Activated naive CD8-positive, alpha-beta T cell treated with anti-CD3 and anti-CD28 coated beads, Interleukin-2, amount 50 U/mL, for 16 hours (primary cell): ENCODE data around the gene KIAA1328.
"Not testable (repeated sequence)": the region's sequence is repeated elsewhere in the genome, so short reads cannot be mapped to it uniquely, and the experiment has no call there.

Experiments
- DNase-seq: peaks from one replicate; pipeline ENCODE4 v3.0.0-alpha.2; 2020; ENCODE audit warnings: low read depth, low spot score

KIAA1328 gene

DNA sequence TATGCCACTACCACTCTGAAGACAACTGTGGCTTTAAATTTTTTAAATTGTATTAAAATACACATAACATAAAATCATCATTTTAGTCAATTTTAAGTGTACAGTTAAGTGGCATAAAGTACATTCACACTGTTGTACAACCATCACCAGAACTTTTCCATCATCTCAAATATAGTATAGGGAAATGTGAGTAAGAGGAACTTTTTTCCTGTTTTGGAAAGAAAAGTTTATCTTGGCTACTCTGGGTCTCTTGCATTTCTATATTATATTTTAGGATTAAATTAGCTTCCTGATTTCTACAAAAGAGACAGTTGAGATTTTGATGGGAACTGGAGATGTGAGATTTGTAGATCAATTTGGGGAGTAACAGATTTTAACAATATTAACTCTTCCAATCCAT is 3.4 kb upstream of the KIAA1328 start:
- DNase-seq, result no peak

DNA sequence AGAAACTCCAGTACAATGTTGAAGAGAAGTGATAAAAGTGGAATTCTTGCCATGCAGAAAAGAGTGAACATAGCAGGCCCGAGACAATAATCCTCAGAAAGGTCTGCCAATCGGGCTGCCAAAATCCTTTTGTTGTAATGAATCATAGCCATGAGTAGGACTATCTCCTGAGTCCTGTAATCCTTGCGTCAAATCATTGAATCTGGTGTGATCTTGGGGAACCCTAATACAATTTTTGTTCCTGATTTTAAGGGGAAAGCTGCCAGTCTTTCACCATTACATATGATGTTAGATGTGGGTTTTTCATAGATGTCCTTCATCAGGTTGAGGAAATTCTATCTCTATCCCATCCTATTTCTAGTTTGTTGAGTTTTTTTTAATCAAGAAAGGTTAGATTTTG is 2.4 kb upstream of the KIAA1328 start:
- no peak for DNase-seq

DNA sequence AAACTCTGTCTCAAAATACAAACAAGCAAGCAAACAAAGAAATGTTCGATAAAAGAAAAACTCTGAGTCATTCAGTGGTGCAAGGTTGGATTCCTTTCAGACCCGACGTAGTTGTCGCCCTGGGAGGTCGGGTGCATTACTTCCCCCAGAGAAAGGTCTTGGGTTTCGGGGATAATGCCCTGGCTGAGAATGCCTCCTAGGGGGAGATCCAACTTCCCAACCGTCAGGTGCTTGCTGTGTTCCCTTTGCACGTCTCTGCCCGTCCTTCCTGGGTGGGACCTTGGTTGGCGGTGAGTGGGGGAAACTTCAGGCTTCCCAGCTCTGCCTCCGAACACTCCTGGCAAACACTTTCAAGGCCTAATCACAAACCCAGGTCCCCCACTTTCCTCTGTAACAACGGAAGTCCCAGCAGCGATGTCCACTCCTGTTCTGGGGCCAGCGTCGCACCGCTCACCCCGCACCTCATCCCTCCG is 734 bp upstream of the KIAA1328 start:
- no peak for DNase-seq

DNA sequence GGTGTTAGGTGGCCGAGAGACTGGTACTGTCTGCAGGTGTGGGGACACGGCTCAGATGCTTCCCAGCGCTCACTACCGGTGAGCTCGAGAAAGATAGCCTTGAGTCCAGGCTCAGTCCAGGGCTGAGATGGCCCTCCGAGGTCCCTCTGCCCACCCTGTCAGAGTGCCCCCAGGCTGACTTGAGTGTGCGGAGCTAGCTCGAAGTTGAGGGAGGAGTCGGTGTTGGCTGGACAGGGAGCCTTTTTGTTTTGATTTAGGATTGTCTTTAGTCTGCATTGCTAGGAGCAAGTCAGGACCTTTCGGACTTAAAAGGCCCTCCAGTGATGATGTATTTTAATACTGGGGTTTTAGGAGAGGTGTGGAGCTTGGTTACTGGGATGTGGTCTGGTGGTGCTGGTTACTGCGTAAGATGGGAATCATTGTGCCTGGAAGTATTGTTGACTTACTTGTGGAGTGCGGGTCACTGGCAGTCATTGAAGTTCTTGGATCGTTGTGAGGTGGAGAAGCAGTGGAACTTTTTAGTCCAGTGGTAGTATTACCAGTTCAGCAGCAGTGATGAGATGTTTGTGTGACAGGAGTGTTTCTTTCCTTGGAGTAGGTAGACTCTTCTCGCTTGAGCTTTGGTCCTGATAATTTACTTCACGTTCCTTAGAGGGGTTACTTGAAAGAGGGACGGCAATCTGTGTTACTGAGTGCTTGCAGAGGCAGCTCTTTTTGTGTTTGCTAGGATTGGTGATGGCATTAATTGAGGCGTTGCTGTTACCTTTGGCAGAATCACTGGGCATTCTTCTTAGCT is 633 bp downstream of the KIAA1328 start:
- DNase-seq, result no peak

DNA sequence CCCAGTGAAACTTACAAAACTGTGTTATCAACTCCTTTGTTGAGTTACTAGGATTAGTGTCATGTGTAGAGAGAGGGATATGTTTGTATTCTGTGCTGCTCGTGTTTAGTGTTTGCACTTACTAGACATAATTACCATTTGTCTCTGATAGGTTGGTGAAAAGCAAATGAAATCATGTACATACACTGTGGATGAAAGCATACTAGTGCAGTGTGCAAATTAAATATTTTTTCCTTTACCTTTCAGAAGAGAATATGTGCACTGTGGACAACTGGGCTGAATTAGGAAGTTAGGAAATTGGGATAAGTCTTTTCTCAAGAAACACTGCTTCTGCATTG is 1.2 kb downstream of the KIAA1328 start:
- DNase-seq, result no peak

DNA sequence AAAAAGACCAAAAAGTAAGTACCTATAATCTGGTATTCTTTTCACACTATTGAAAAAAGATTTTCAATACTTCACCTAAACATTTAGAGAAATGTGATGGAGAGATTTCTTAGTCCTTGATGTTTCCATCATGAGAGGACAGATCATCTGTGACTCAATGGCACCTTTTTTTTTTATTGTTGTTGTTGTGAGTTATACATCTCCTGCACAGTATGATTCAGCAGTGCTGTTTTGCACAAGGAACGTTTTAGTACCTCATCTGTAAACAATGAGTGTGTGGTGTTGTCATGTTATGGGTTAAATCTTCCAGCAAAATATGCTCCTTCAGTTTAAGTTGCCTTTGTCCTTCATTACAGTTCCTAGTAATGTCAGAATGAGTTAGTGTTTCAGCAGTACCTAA is 2.2 kb downstream of the KIAA1328 start:
- no peak for DNase-seq

DNA sequence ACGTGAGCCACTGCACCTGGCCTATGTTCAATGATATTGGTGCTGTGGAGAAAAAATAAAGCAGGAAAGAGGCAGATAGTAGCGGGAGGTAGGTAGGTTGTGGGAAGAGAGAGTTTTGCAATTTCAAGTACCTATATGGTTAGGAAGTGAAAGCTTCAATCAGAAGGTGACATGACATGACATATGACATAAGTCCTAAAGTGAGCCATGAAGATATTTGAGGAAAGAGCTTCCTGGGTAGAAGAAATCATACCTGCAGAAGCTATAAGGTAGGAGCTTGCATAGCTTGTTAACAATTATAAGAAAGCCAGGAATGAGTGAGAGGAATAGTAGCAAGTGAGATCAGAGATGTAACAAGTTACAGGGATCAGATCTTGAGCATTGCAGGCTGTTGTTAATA is 4.2 kb downstream of the KIAA1328 start:
- DNase-seq, result no peak

DNA sequence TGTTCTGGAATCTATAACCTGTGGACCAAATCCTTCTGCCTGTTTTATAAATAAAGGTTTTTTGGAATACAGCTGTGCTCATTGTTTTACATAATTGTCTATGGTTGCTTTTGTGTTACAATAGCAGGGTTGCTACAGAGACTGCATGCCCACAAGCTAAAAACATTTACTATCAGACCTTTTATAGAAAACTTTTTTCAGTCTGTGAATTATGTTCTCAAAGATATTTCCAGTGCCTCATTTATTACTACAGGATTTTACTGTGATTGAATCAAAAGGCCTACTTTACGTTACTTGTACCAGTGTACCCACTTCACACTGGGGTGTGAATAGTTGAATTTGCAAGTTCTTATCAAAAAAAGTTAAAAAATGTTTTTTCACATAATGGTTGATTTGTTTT is 7.0 kb downstream of the KIAA1328 start:
- no peak for DNase-seq

DNA sequence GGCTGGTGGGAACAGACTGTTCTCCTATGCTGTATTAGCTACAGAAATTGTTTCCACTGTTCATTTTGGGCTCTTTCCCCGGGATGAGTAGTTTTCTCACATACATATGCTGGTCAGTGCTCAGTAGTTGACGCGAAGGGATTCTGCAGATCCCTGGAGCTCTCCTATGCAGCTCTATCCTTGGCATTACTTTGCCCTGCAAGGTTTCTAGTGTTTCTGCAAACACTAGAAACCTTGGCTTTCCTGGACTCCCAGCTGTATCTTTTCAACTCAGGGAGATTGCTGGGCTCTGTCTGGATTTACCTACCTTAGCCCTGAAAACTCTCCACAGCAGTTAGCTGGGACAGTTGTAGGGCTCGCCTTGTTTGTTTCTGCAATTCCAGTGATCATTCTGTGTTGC is 10.9 kb downstream of the KIAA1328 start:
- DNase-seq, result no peak

DNA sequence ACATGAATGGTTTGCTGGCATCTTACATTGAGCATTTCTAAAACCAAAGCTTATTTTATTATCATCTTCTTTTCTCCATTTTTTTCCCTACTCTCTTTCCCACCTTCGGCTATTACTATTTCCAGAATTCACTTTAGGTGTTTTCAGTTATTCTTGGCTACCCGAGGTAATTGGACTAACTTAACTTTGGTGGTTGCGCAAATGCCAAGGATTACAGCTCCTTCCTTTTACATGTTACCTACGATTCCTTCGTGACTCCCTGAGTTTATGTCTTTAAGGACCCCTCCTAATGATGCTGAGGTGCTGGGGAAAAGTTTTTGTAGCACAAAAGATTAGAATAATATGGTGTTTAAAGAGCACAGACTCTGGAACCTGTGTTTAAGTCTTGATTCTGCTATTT is 14.3 kb downstream of the KIAA1328 start:
- no peak for DNase-seq

DNA sequence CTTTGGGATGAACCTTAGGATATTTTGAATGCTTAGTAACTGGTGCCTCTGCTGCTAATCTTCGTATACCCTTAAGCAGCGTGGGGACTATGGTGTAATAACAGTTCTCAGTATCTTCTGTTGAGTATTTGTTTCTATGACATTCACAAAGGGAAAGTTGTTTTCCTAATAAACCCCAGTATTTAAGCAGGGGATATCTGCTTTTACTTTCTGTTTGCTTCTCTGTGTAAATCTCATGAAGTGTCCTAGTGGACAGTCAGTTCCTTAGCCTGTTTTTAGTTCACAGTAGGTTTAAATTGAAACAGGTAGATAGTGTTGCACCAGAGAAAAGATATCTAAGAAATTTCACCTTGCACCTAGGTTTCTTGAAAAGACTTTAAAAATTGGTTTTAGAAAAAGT is 14.9 kb downstream of the KIAA1328 start:
- DNase-seq, result no peak

DNA sequence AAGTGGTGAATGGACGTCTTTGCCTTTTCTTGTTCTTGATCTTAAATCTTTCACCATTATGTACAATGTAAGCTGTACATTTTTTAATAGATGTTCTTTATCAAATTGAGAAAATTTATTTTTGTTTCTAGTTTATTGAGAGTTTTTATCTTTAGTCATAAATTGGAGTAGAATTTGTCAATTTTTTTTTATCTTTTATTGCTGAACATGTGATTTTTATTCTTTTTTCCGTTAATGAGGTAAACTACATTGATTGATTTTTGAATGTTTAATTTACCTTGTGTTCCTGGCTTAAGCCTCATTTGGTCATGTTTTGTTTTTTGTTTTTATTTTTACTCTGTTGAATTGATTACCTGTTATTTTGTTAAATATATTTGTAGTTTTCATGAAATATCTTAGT is 19.7 kb downstream of the KIAA1328 start:
- DNase-seq, result no peak

DNA sequence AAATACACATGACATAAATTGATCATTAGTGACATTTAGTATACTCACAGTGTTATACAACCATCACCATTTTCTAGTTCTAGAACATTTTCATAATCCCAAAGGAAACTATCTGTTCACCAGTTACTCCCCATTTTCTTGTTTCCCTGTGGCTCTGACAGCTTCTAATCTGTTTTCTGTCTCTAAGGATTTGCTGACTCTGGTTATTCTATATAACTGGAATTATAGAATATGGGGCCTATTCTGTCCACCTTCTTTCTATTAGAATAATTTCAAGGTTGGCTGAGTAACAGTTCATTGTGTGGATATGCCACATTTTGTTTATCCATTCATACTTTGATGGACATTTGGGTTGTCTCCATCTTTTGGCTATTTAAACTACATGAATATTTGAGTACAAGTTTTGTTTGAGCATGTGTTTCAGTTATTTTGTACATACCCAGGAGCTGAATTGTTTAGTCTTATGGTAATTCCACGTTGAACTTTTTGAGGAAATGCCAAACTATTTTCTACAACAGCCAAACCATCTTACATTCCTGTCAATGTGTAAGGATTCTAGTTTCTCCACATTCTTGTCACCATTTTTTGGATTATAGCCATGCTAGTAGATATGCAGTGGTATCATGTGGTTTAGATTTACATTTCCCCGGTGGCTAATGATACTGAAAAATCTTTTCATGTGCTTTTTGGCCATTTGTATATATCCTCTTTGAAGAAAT is 20.5 kb downstream of the KIAA1328 start:
- DNase-seq, result no peak

DNA sequence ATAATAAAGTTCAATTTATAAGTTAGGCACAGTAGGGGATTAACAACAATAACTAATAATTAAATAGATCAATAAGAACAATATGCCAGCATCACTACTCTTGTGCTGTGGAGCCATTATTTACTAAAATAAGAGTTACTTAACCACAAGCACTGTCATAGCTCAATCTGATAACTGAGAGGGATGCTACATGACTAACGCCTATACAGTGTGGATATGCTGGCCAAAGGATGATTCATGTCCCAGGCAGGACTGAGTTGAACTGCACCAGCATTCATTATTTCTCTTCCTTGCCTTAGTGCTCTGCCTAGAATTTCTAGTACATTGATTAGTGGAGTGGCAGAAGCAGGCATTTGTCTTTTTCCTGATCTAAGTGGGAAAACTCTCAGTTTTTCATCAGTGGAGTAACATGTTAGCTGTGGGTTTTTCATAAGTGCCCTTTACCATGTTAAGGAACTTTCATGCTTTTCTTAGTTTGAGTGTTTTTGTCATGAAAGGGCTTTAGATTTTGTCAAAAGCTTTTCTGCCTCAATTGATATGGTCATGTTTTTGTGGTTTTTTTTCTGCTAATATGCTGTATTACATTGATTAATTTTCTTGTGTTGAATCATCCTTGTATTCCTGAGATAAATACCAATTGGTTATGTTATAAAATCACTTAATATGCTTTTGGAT is 21.7 kb downstream of the KIAA1328 start:
- no peak for DNase-seq

DNA sequence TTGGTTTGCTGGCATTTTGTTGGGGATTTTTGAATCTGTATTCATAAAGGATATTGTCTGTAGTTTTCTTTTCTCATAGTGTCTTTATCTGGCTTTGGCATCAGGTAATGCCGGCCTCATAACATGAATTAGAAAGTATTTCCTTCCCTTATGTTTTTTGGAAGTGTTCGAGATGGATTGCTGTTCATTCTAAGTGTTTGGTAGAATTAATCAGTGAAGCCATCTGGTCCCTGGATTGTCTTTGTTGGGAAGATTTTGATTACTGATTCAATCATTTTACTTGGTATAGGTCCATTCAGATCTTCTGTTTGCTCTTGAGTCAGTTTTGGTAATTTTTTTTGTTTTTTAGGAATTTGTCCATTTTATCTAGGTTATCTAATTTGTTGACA is 22.3 kb downstream of the KIAA1328 start:
- no peak for DNase-seq

DNA sequence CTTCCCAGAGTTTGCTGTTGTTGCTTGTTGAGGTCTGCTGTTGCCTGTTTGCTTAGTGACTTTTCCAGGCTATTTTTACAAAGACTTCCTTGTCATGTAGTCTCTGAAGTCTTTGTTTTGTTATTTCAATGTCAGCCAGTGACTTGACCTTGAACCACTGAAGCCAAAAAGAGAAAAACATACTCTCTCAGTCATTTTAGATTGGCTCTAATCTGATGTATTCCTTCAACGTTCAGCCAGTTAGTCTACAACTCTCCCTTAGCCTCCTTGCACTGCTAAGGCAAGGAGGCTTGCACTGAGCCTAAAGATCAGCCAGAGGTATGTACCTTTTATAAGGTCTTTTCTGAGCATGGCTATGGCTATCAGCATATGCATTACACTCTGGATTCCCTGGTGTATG is 27.9 kb downstream of the KIAA1328 start:
- DNase-seq, result no peak

DNA sequence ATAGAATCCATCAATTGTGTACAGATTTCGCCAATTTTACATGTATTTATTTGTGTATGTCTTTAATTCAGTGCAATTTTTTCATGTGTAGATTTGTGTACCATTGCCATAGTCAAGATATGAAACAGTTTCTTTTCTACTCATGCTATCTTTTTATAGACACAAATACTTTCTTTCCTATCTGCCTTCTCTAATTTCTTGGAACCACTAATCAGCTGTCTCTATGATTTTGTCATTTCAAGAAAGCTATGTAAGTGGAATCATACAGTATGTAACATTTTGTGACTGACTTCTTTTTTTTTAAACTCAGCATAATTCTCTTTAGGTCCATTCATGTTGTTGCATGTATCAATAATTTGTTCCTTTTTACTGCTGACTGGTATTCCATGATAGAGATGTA is 33.3 kb downstream of the KIAA1328 start:
- no peak for DNase-seq

DNA sequence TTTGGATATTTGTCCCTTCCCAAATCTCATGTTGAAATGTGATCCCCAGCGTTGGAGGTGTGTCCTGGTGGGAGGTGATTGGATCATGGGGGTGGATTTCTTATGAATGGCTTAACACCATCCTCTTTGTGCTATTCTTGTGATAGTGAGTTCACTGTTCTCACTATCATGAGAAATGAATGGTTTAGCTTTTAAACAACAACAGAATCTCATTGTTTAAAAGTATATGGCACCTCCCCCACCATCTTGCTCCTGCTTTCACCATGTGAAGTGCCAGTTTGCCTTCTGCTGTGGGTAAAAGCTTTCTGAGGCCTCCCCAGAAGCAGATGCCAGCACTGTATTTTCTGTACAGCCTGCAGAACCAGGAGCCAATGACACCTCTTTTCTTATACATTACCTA is 38.1 kb downstream of the KIAA1328 start:
- no peak for DNase-seq

DNA sequence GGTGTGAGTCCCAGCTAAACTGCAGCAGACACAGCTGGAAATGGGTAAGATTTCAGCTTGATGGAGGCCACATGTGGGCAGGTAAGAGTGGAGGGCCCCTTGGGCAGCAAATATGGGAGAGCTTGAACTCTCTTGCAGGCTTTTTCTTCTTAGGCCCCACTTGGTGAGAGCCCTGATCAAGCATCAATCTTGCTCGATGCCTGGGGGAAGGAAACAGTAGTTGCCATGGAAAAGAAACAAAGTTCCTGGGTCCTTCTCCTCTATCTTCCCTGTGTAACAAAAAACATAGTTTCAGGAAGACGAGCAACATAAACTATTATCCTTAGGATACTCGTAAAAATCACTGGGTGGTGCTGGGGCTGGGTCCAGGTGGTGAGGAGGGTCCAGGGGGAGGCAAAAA is 42.9 kb downstream of the KIAA1328 start:
- DNase-seq, result no peak

DNA sequence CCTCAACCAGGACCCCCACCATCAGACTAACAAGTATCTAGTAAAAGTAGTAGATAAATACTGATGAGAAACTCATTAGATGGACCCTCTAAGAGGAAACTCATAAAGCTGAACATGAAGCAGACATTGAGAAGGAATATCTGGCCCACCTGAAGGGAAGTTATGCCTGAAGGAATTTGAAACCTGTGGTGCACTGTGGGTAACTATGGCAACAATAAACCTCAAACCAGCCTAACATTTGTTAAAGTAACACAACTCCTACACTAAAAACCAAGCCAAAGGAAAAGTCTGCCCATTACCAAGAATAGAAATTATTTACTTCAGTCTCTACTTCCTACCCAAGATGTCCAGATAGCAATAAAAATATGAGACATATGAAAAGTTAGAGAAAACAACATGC is 43.4 kb downstream of the KIAA1328 start:
- no peak for DNase-seq

DNA sequence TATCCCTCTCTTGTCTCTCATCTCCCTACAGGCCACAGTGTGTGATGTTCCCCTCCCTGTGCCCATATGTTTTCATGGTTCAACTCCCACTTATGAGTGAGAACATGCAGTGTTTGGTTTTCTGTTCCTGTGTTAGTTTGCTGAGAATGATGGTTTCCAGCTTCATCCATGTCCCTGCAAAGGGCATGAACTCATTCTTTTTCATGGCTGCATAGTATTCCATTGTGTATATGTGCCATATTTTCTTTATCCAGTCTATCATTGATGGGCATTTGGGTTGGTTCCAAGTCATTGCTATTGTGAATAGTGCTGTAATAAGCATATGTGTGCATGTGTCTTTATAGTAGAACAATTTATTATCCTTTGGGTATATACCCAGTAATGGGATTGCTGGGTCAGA is 44.9 kb downstream of the KIAA1328 start:
- DNase-seq, result not testable (repeated sequence)

DNA sequence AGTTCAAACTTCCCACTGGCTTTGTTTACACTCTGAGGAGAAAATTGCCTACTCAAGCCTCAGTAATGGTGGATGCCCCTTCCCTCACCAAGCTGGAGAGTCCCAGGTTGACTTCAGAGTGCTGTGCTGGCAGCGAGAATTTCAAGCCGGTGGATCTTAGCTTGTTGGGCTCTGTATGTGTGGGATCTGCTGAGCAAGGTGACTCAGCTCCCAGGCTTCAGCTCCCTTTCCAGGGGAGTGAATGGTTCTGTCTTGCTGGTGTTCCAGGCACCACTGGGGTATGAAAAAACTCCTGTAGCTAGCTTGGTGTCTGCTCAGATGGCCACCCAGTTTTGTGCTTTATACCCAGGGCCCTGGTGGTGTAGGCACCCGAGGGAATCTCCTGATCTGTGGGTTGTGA is 50.9 kb downstream of the KIAA1328 start:
- not testable (repeated sequence) for DNase-seq

DNA sequence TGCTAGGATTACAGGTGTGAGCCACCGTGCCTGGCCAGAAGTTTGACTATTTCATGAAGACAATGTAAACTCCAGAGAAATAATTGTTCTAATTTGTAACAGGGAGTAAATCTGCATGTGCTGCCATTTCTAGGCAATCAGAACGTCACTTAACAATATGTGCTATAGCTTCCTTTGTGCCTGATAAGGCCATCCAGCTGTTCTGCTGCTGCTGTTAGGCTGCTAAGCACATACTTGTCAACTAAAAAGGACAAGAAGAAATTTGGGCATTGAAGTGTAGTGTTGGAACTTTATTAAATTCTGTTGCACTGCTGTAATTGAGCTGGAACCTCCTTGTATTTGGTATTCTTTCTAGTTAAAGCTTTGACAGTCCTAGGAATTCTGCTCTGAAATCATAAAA is 57.1 kb downstream of the KIAA1328 start:
- no peak for DNase-seq
